Measurements from ENCODE around the gene PDGFRB.

PDGFRB gene

DNA sequence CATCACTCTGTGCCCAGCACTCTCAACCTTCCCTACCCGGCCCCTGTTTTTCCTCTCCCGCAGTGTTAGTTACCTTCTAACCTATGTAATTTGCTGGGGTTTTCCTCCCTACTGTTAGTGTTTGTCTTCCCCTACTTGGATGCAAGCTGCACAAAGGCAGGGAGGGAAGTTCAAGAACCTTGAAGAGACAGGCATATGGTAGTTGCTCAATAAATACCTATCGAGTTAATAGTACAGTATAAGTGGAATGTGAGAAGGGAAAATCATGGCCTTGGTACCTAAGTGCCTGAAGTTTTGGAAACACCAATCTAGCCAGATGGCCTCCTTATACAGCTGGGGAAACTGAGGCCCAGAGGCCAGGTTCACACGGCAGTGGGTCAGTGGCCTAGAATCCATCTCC is 24.2 kb downstream of the PDGFRB start:
- Histone ChIP-seq H3K4me2 (ENCODE audit: low read length) (no peak overlapping the region), H3K36me3 (ENCODE audit: control insufficient read depth, low read length) (no peaks in the 10 kb centered on the region), H3K9me2 (replicated peaks; ENCODE audit: control insufficient read depth, low read length) (no peaks in the 10 kb centered on the region), H3F3A (ENCODE audit: control insufficient read depth, insufficient read depth) (no peaks in the 10 kb centered on the region), H3K27me3 (ENCODE audit: control insufficient read depth, low read length) (no peaks in the 10 kb centered on the region), H3K4me1 (ENCODE audit: control insufficient read depth, low read length) (no peaks in the 10 kb centered on the region), H3K27ac (ENCODE audit: low read depth, low read length) (no peak overlapping the region), H4K20me1 (ENCODE audit: control insufficient read depth, insufficient read depth, low read depth, low read length) (no peaks in the 10 kb centered on the region), H3K79me2 (ENCODE audit: control insufficient read depth, low read length) (no peaks in the 10 kb centered on the region), H3K4me3 (ENCODE audit: low read length) (no peak overlapping the region), H3K9me3 (ENCODE audit: control insufficient read depth, insufficient read depth, low read length) (no peaks in the 10 kb centered on the region)
- no peak for TF ChIP-seq EZH2phosphoT487 (IDR thresholded peaks at IDR 0.05; ENCODE audit: borderline replicate concordance, low read length)
- TF ChIP-seq, protein P1, sequence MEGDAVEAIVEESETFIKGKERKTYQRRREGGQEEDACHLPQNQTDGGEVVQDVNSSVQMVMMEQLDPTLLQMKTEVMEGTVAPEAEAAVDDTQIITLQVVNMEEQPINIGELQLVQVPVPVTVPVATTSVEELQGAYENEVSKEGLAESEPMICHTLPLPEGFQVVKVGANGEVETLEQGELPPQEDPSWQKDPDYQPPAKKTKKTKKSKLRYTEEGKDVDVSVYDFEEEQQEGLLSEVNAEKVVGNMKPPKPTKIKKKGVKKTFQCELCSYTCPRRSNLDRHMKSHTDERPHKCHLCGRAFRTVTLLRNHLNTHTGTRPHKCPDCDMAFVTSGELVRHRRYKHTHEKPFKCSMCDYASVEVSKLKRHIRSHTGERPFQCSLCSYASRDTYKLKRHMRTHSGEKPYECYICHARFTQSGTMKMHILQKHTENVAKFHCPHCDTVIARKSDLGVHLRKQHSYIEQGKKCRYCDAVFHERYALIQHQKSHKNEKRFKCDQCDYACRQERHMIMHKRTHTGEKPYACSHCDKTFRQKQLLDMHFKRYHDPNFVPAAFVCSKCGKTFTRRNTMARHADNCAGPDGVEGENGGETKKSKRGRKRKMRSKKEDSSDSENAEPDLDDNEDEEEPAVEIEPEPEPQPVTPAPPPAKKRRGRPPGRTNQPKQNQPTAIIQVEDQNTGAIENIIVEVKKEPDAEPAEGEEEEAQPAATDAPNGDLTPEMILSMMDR (IDR thresholded peaks at IDR 0.05; ENCODE audit: low read depth, low read length, poor library complexity, severe bottlenecking) = no peak

GRCh38 chr5:150130493-150130922 is 25.1 kb downstream of the PDGFRB start:
- Histone ChIP-seq H3K79me2 (ENCODE audit: control insufficient read depth, low read length) (no peaks in the 10 kb centered on the region), H3K4me1 (ENCODE audit: control insufficient read depth, low read length) (no peaks in the 10 kb centered on the region), H3K9me3 (ENCODE audit: control insufficient read depth, insufficient read depth, low read length) (no peaks in the 10 kb centered on the region), H3K27me3 (ENCODE audit: control insufficient read depth, low read length) (no peaks in the 10 kb centered on the region), H3K4me3 (ENCODE audit: low read length) (no peak overlapping the region), H3K9me2 (replicated peaks; ENCODE audit: control insufficient read depth, low read length) (no peaks in the 10 kb centered on the region), H4K20me1 (ENCODE audit: control insufficient read depth, insufficient read depth, low read depth, low read length) (no peaks in the 10 kb centered on the region), H3K4me2 (ENCODE audit: low read length) (no peak overlapping the region), H3K36me3 (ENCODE audit: control insufficient read depth, low read length) (no peaks in the 10 kb centered on the region), H3K27ac (ENCODE audit: low read depth, low read length) (no peak overlapping the region), H3F3A (ENCODE audit: control insufficient read depth, insufficient read depth) (no peaks in the 10 kb centered on the region)
- no peak for TF ChIP-seq EZH2phosphoT487 (IDR thresholded peaks at IDR 0.05; ENCODE audit: borderline replicate concordance, low read length)
- TF ChIP-seq, protein P1 (IDR thresholded peaks at IDR 0.05; ENCODE audit: low read depth, low read length, poor library complexity, severe bottlenecking) = no peak

- H3K27ac ChIP-seq (ENCODE audit: low read depth, low read length) = no peak overlapping the region
These were observed 25.7 kb downstream of the PDGFRB start for GRCh38 chr5:150129813-150130492.

More at GRCh38 chr5:150129813-150130492, 25.7 kb downstream of the PDGFRB start:
- TF ChIP-seq EZH2phosphoT487 (IDR thresholded peaks at IDR 0.05; ENCODE audit: borderline replicate concordance, low read length) = no peak
- TF ChIP-seq, protein P1 (IDR thresholded peaks at IDR 0.05; ENCODE audit: low read depth, low read length, poor library complexity, severe bottlenecking) = peak; percentile 95
- H3K4me2 ChIP-seq (ENCODE audit: low read length) = no peak overlapping the region
- H3K79me2 ChIP-seq (ENCODE audit: control insufficient read depth, low read length) = no peaks in the 10 kb centered on the region
- no peaks in the 10 kb centered on the region for H3F3A ChIP-seq (ENCODE audit: control insufficient read depth, insufficient read depth)
- H3K27me3 ChIP-seq (ENCODE audit: control insufficient read depth, low read length) = no peaks in the 10 kb centered on the region
- H3K4me1 ChIP-seq (ENCODE audit: control insufficient read depth, low read length) = no peaks in the 10 kb centered on the region
- H3K36me3 ChIP-seq (ENCODE audit: control insufficient read depth, low read length) = no peaks in the 10 kb centered on the region
- no peak overlapping the region for H3K4me3 ChIP-seq (ENCODE audit: low read length)
- no peaks in the 10 kb centered on the region for H3K9me2 ChIP-seq (replicated peaks; ENCODE audit: control insufficient read depth, low read length)
- H4K20me1 ChIP-seq (ENCODE audit: control insufficient read depth, insufficient read depth, low read depth, low read length) = no peaks in the 10 kb centered on the region
- no peaks in the 10 kb centered on the region for H3K9me3 ChIP-seq (ENCODE audit: control insufficient read depth, insufficient read depth, low read length)
